ACHN (cell line): ENCODE results near the gene ENPP1.

Source experiments
- DNase-seq: peaks from one replicate; pipeline ENCODE4 v3.0.0-alpha.2; 2015
- in situ Hi-C: cut with HindIII; loops from 2 replicates; pipeline ENCODE4 v1.10.0; 2017; ENCODE audit warnings: low sequenced_read_pairs, low pct_ligation_motif_present, low pct_unique_long_range_greater_than_20kb

ENPP1 gene

GRCh38 chr6:131923356-131923755 lies 115.5 kb downstream of the ENPP1 start:
- in situ Hi-C loops, result no loop called here
- DNase-seq, result peak; percentile 65

DNA sequence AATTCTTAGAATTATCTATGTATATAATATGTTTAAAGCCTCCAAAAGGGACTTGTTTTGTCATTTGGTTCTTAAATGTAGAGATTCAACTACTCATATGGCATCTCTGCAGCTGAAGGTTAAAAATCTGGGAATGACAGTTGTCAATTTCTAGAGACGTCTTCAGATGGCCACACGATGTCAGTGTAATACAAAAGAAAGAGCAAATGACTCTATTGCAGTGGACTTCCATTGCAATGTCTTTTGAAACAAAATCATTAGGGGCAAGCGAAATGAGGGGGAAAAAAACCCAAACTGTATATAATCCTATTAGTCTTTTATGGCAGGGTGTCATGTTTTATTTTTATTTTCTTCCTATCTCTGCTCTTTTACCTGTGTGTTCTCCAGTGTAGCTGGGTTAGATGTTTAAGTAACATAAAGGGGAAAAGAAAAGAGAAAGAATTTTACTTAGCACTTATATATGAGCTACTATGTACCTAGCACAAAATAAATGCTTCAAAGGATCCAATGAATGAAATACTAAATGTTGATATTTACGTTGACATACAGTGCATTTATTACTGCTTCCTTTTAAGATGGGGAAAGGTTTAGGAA lies 117.2 kb downstream of the ENPP1 start:
- in situ Hi-C loops, result no loop called here
- DNase-seq, result peak; percentile 63

GRCh38 chr6:131929264-131929663 lies 121.4 kb downstream of the ENPP1 start:
- no peak for DNase-seq
- in situ Hi-C loops, result no loop called here

- no peak for DNase-seq
- in situ Hi-C loops, result no loop called here
These were observed 122.2 kb downstream of the ENPP1 start for GRCh38 chr6:131929976-131930375.

GRCh38 chr6:131931063-131931750 lies 123.4 kb downstream of the ENPP1 start:
- in situ Hi-C loops, result no loop called here
- no peak for DNase-seq

GRCh38 chr6:131936156-131936555 lies 128.3 kb downstream of the ENPP1 start:
- in situ Hi-C loops, result no loop called here
- DNase-seq, result no peak

- in situ Hi-C loops, result no loop called here
- DNase-seq, result no peak
These were observed 129.4 kb downstream of the ENPP1 start for GRCh38 chr6:131937226-131937625.

- in situ Hi-C loops, result no loop called here
- no peak for DNase-seq
These were observed 130.1 kb downstream of the ENPP1 start for GRCh38 chr6:131937703-131938631.
